Activated T-helper 2 cell treated with anti-CD3 and anti-CD28 coated beads, Interferon-gamma antibody, Interleukin-2, Interleukin-4, amounts not matched to agents 10 μg/mL and 5 μg/mL and 100 μg/mL, durations not matched to agents 14 hours and 24 hours and 36 hours (primary cell): ENCODE results near the gene HEMK1. TPM values are rescaled to one million over a fixed set of nuclear protein-coding genes. Genes with fewer than 3 reads are reported as not detected.

ENCODE experiments used
- DNase-seq: peaks from one replicate; pipeline ENCODE4 v3.0.0; 2021; ENCODE audit warnings: low spot score
- H3K27ac Mint-ChIP-seq: one replicate; pipeline ENCODE4 v1.8.0; 2021; ENCODE audit warnings: mixed read lengths
- H3K27me3 Mint-ChIP-seq: one replicate; pipeline ENCODE4 v1.8.0; 2021; ENCODE audit warnings: low read depth, mixed read lengths
- H3K36me3 Mint-ChIP-seq: one replicate; pipeline ENCODE4 v1.8.0; 2021; ENCODE audit warnings: low read depth, mixed read lengths
- H3K4me1 Mint-ChIP-seq: one replicate; pipeline ENCODE4 v1.8.0; 2021; ENCODE audit warnings: low read depth, mixed read lengths
- H3K4me3 Mint-ChIP-seq: one replicate; pipeline ENCODE4 v1.8.0; 2021; ENCODE audit warnings: low read depth, mild to moderate bottlenecking, moderate library complexity, mixed read lengths
- H3K9me3 Mint-ChIP-seq: one replicate; pipeline ENCODE4 v1.8.0; 2021; ENCODE audit warnings: mixed read lengths
- intact Hi-C: fragments of 100-400 bp; cut with micrococcal nuclease; formaldehyde crosslinking; loops from one replicate; pipeline ENCODE4 v1.15.1; 2023
- total RNA-seq: library from RNA; stranded (reverse); gene quantifications from 2 replicates; pipeline ENCODE4 v1.2.3, GENCODE V29; 2022

HEMK1 gene
- total RNA-seq, 1 donor from 2014 or later, result 61.7 TPM

DNA sequence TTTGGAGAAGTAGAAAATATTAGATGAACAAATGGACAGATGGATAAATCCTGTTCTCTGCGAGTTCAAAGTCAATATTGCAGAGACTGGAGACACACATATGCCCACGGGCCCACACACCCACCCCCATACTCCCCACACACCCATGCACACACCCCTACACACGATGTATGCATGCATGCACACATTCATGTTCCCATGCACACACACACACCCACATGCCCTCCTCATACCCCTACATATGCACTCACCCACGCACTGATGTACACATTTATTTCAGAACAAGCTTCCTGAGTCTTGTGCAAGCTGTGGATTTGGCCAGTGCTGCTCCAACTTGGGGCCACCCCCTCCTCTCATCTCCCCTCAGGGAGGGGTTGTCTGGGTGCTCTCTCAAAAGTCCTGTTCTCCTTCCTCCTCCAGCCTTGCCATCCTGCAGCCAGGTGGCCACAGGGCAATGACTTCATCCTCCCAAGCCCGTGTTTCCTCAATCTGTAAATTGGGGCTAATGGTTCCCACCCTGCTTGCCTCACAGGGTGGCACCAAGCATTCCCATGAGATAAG lies 64.0 kb downstream of the HEMK1 start:
- Mint-ChIP-seq H3K27ac (peak overlapping the region; percentile 85), H3K4me3 (no peak overlapping the region), H3K27me3 (no peaks in the 10 kb centered on the region), H3K4me1 (peaks cover 81% of the 10 kb centered on the region), H3K36me3 (peaks cover 62% of the 10 kb centered on the region), H3K9me3 (no peaks in the 10 kb centered on the region)
- DNase-seq, result no peak
- intact Hi-C loops, result no loop called here

DNA sequence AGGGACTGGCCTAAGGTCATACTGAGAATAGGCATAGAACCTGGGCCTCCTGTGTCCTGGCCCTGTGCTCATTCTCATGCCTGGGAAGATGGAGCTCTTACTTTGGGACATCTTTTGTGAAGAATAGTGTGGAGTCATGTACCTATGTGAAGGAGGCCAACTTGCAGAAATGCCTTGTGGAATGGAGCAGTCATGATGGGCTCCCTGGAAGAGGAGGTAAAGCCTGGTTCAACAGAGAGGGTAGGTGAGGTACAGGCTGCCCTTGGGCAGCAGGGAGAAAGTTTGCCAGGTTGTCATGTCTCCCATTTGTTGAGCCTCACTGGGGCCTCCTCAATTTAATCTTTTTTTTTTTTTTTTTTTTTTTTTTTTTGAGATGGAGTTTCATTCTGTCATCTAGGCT lies 65.7 kb downstream of the HEMK1 start:
- Mint-ChIP-seq H3K36me3 (peaks cover 67% of the 10 kb centered on the region), H3K27ac (peak overlapping the region; percentile 16), H3K9me3 (no peaks in the 10 kb centered on the region), H3K4me1 (peaks cover 69% of the 10 kb centered on the region), H3K27me3 (no peaks in the 10 kb centered on the region), H3K4me3 (no peak overlapping the region)
- intact Hi-C loops, result no loop called here
- no peak for DNase-seq

DNA sequence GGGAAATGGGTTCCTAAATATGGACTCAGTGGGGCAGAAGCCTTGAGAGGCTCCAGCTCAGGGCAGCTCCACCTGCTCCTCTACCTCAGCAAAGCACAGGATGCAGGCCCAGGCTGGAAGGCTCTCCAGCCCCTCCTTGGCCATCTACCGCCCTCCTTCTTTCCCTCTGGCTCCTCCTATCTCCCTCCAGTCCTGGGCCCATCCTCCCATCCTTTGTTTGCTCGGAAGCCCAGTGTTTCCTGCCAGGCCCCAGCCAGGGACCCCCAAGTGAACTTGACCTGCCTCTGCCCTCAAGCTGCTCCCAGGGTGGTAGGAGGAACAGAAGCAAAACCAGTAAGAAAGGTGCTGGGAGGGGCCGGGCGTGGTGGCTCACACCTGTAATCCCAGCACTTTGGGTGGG lies 67.7 kb downstream of the HEMK1 start:
- H3K9me3 Mint-ChIP-seq, result no peaks in the 10 kb centered on the region
- peaks cover 65% of the 10 kb centered on the region for H3K36me3 Mint-ChIP-seq
- DNase-seq, result no peak
- intact Hi-C loops, result no loop called here
- H3K27me3 Mint-ChIP-seq, result no peaks in the 10 kb centered on the region
- H3K4me3 Mint-ChIP-seq, result no peak overlapping the region
- peak overlapping the region; percentile 85 for H3K27ac Mint-ChIP-seq
- H3K4me1 Mint-ChIP-seq, result peaks cover 52% of the 10 kb centered on the region

DNA sequence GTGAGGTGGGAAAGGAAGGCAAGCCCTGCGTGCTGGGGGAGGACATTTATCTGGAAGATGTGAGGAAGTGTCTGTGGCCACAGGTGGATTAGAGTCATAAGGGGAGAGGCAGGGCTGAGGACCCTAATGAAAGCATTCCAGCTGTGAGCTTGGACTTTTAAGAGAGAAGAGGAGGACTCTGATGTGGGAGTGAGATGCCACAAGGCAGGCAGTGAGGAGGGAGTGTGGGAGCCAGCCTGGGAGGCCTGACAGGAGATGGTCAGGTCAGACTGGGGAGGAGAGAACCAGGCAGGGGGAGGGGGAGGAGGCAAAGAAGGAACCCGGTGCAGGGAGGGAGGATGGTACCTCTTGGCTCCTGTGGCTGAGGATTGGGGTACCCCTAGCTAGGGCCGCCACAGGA lies 68.6 kb downstream of the HEMK1 start:
- DNase-seq, result no peak
- peak overlapping the region; percentile 85 for H3K27ac Mint-ChIP-seq
- H3K4me3 Mint-ChIP-seq, result no peak overlapping the region
- H3K9me3 Mint-ChIP-seq, result no peaks in the 10 kb centered on the region
- intact Hi-C loops, result no loop called here
- H3K27me3 Mint-ChIP-seq, result no peaks in the 10 kb centered on the region
- H3K36me3 Mint-ChIP-seq, result peaks cover 63% of the 10 kb centered on the region
- H3K4me1 Mint-ChIP-seq, result peaks cover 42% of the 10 kb centered on the region

DNA sequence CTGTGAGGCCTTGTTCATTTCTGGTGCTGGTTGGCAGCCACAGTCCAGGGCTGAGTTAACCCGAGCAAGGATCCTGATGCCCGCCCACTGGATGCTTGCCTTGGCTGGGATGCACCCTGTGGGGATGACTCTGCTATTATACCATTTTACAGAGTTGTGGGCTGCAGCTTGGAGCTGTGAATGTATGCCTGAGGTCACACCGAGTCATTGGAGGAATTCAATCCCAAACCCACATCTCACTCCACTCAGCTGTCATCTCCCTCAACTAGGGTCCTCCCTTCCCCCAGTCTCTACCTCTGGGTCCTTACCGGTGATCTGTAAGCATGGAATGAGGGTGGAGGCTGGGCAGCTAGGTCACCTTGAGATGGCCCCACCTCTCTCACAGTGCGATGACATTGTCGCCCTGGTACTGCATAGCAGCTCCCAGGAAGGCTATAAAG lies 69.8 kb downstream of the HEMK1 start:
- intact Hi-C loops, result no loop called here
- H3K9me3 Mint-ChIP-seq, result no peaks in the 10 kb centered on the region
- no peak for DNase-seq
- H3K36me3 Mint-ChIP-seq, result peaks cover 66% of the 10 kb centered on the region
- no peaks in the 10 kb centered on the region for H3K27me3 Mint-ChIP-seq
- peaks cover 31% of the 10 kb centered on the region for H3K4me1 Mint-ChIP-seq
- H3K27ac Mint-ChIP-seq, result peak overlapping the region; percentile 57
- H3K4me3 Mint-ChIP-seq, result no peak overlapping the region

DNA sequence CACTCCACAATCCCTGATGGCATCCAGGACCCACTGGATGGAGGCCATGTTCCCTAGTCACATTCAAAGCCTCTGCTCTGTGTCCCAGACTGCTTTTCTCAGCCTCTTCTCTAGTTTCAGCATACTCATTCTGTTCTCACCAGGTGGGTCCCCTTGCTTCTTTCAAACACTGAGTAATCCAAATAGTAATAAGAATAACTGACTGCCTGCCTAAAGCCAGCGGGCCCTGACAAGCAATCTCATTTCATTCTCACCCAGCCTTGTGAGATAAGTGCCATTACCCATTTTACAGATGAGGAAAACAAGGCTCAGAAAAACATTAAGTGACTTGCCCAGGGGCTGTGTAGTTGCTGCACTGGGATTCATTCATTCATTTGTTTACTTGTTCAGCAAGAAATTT lies 73.1 kb downstream of the HEMK1 start:
- peaks cover 12% of the 10 kb centered on the region for H3K4me1 Mint-ChIP-seq
- H3K27ac Mint-ChIP-seq, result peak overlapping the region; percentile 14
- H3K36me3 Mint-ChIP-seq, result peaks cover 82% of the 10 kb centered on the region
- H3K27me3 Mint-ChIP-seq, result no peaks in the 10 kb centered on the region
- intact Hi-C loops, result no loop called here
- no peaks in the 10 kb centered on the region for H3K9me3 Mint-ChIP-seq
- DNase-seq, result no peak
- no peak overlapping the region for H3K4me3 Mint-ChIP-seq

DNA sequence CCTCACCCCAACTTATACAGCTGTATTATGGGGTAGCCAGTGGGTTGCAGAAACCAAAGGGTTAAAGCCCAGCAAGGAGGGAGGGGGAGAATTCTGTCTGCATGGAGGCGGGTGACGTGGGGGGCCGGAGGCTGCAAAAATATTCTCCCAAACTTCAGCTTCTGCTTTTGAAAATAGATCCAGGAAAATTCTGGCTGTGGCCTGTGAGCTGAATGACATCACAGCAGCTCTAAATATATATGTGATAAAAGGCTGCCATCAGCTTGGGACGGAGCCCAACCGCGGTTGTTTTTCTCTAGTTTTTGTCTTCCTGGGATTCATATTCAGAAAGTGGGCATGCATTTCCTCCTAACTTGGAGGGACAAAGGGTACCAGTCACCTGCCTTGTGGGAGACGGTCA lies 75.2 kb downstream of the HEMK1 start:
- no peak overlapping the region for H3K27ac Mint-ChIP-seq
- peaks cover 2% of the 10 kb centered on the region for H3K4me1 Mint-ChIP-seq
- peaks cover 83% of the 10 kb centered on the region for H3K36me3 Mint-ChIP-seq
- no peaks in the 10 kb centered on the region for H3K27me3 Mint-ChIP-seq
- no peak overlapping the region for H3K4me3 Mint-ChIP-seq
- DNase-seq, result no peak
- intact Hi-C loops, result no loop called here
- H3K9me3 Mint-ChIP-seq, result no peaks in the 10 kb centered on the region

DNA sequence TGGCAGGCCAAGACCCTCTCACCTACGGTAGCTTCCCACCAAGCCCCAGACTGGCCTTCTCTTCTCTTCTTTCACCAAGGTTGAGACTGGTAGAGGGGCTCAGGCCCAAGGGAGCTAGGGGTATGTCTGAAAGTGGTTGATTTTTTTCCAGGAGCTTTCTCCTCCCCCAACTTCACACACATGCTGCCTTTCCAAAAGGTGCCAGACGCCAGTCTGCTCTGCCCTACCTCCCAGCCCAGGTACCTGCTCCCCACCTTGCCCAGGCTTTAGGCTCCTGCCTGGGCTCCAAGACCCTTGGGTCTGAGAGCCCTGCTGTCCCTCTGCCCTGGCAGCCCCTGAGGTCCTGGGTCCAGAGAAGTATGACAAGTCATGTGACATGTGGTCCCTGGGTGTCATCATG lies 76.1 kb downstream of the HEMK1 start:
- H3K36me3 Mint-ChIP-seq, result peaks cover 86% of the 10 kb centered on the region
- H3K4me3 Mint-ChIP-seq, result no peak overlapping the region
- no peaks in the 10 kb centered on the region for H3K9me3 Mint-ChIP-seq
- no peaks in the 10 kb centered on the region for H3K27me3 Mint-ChIP-seq
- intact Hi-C loops, result no loop called here
- DNase-seq, result no peak
- no peak overlapping the region for H3K27ac Mint-ChIP-seq
- H3K4me1 Mint-ChIP-seq, result peaks cover 2% of the 10 kb centered on the region

Other genes starting within 250 kb of the HEMK1 start
- 14.9 and 15.2 TPM in 2 replicates for gene HYAL2, start 246.8 kb upstream of the HEMK1 start, total RNA-seq
- gene TUSC2, start 241.3 kb upstream of the HEMK1 start, total RNA-seq, result 23.7 and 23.9 TPM in 2 replicates
- 71.2 and 74.2 TPM in 2 replicates for gene RASSF1, start 228.7 kb upstream of the HEMK1 start, total RNA-seq
- 0.94 and 1.8 TPM in 2 replicates for gene ZMYND10, start 223.8 kb upstream of the HEMK1 start, total RNA-seq
- gene NPRL2, start 218.7 kb upstream of the HEMK1 start, total RNA-seq, result 34.5 and 42.7 TPM in 2 replicates
- 22.9 and 24.6 TPM in 2 replicates for gene CYB561D2, start 218.7 kb upstream of the HEMK1 start, total RNA-seq
- 17.8 and 19.2 TPM in 2 replicates for gene TMEM115, start 210.0 kb upstream of the HEMK1 start, total RNA-seq
- 0.46 and 0.59 TPM in 2 replicates for gene CACNA2D2, start 65.9 kb upstream of the HEMK1 start, total RNA-seq
- 35.2 and 37.2 TPM in 2 replicates for gene C3orf18, start 1.8 kb upstream of the HEMK1 start, total RNA-seq
- 351 and 355 TPM in 2 replicates for gene CISH, start 42.3 kb downstream of the HEMK1 start, total RNA-seq
- gene MAPKAPK3, start 47.6 kb downstream of the HEMK1 start, total RNA-seq, result 178 and 190 TPM in 2 replicates
- 1.1 and 1.4 TPM in 2 replicates for gene DOCK3, start 105.4 kb downstream of the HEMK1 start, total RNA-seq